HepG2 (cell line): ENCODE data around the gene STK31. TPM values are rescaled to one million over a fixed set of nuclear protein-coding genes. Genes with fewer than 3 reads are reported as not detected.

ENCODE experiments used
- ATAC-seq: fragments of 200-7000 bp; cut with Tn5 transposase; 3 replicates; pipeline ENCODE4 v1.9.1; 2020; ENCODE audit warnings: mild to moderate bottlenecking, moderate library complexity
- BruUV-seq: library from RNA; stranded (reverse); fragments of 400-500 nt; replicated peaks from 2 replicates; lab custom pipeline; 2021; lab: Mats Ljungman, UMichigan
- CTCF ChIA-PET: fragments of 300-600 bp; formaldehyde crosslinking; extraction: SDS; loops from one replicate; lab custom pipeline; 2021; ENCODE audit warnings: low total read pairs, inconsistent platforms, low intra/inter-chr PET ratio; lab: Yijun Ruan, JAX
- POLR2A ChIA-PET: fragments of 350-600 bp; sonication (Branson Sonifier 250); formaldehyde crosslinking; loops from one replicate; lab custom pipeline; 2020; ENCODE audit warnings: antibody characterized with exemption, inconsistent platforms; lab: Yijun Ruan, JAX
- DNase-seq: peaks from one replicate; pipeline ENCODE4 v3.0.0-alpha.2; 2015; ENCODE audit warnings: low spot score
- FAIRE-seq: peaks from 3 replicates; lab custom pipeline; 2011; peaks lifted over from hg19 to GRCh38; lab: Jason Lieb, UNC
- H2AFZ ChIP-seq: one replicate; pipeline ENCODE4 v1.6.1; 2011; ENCODE audit warnings: low read length, inconsistent platforms
- H3K27ac ChIP-seq: fragments of 300-600 bp; 3 replicates; pipeline ENCODE4 v1.8.0; 2011; ENCODE audit warnings: mixed run types, mild to moderate bottlenecking, mixed read lengths, low read length, inconsistent platforms; ENCODE audit not compliant: insufficient read depth; ENCODE audit errors: extremely low read length
- H3K27me3 ChIP-seq, 2 experiments: fragments of 200-600 bp in 1 of 2; 2 replicates in 1 of 2; 3 replicates in 1 of 2; pipeline versions ENCODE4 v1.6.0 to v1.8.0; 2011; ENCODE audit warnings: low read length in 2 of 2, mild to moderate bottlenecking in 2 of 2, moderate library complexity in 2 of 2, inconsistent platforms in 1 of 2; ENCODE audit not compliant: insufficient read depth in 2 of 2, control insufficient read depth in 1 of 2
- H3K36me3 ChIP-seq, 2 experiments: fragments of 200-600 bp in 1 of 2; replicated peaks in 1 of 2; 2 replicates in 1 of 2; 3 replicates in 1 of 2; pipeline versions ENCODE4 v1.5.1 to v1.8.0; 2011; ENCODE audit warnings: low read length in 2 of 2, inconsistent platforms in 1 of 2; ENCODE audit not compliant: insufficient read depth in 2 of 2, control insufficient read depth in 1 of 2
- H3K4me1 ChIP-seq: 2 replicates; pipeline ENCODE4 v1.5.1; 2012; ENCODE audit warnings: low read length, inconsistent platforms; ENCODE audit not compliant: insufficient read depth
- H3K4me2 ChIP-seq: 2 replicates; pipeline ENCODE4 v1.6.0; 2011; ENCODE audit warnings: low read depth, low read length, inconsistent platforms
- H3K4me3 ChIP-seq, 3 experiments: fragments of 200-600 bp in 1 of 3; sonication (generic), shearing (Covaris generic) in 1 of 3; replicated peaks in 1 of 3; 2 replicates each; pipeline ENCODE4 v1.5.1; 2011 to 2016; ENCODE audit warnings: low read length in 3 of 3, inconsistent platforms in 2 of 3, low read depth in 2 of 3, mild to moderate bottlenecking in 2 of 3, control low read depth in 1 of 3, mixed read lengths in 1 of 3; ENCODE audit not compliant: insufficient read depth in 1 of 3
- H3K79me2 ChIP-seq: one replicate; pipeline ENCODE4 v1.6.1; 2011; ENCODE audit warnings: low read length, inconsistent platforms; ENCODE audit not compliant: insufficient read depth
- H3K9ac ChIP-seq: 2 replicates; pipeline ENCODE4 v1.6.0; 2011; ENCODE audit warnings: mild to moderate bottlenecking, low read depth, low read length, inconsistent platforms; ENCODE audit not compliant: insufficient read depth
- H3K9me3 ChIP-seq: 2 replicates; pipeline ENCODE4 v1.5.1; 2012; ENCODE audit warnings: mild to moderate bottlenecking, low read length
- H4K20me1 ChIP-seq: 2 replicates; pipeline ENCODE4 v1.6.0; 2011; ENCODE audit warnings: inconsistent platforms, mild to moderate bottlenecking, low read length, moderate library complexity; ENCODE audit not compliant: insufficient read depth
- AFF4 ChIP-seq: sonication (generic); formaldehyde crosslinking; IDR thresholded peaks from 2 replicates; pipeline ENCODE4 v1.4.0; 2020; ENCODE audit warnings: missing genetic modification reagents
- BRD4 ChIP-seq: sonication (generic); formaldehyde crosslinking; IDR thresholded peaks from 2 replicates; pipeline ENCODE4 v1.4.0; 2020; ENCODE audit warnings: missing genetic modification reagents
- KLF15 ChIP-seq: sonication (generic); formaldehyde crosslinking; IDR thresholded peaks from 2 replicates; pipeline ENCODE4 v1.8.1; 2023; ENCODE audit warnings: borderline replicate concordance, mild to moderate bottlenecking, inconsistent platforms, missing genetic modification reagents, mixed read lengths
- NPAS2 ChIP-seq: sonication (generic); formaldehyde crosslinking; IDR thresholded peaks from 2 replicates; pipeline ENCODE4 v1.8.0; 2022; ENCODE audit warnings: mild to moderate bottlenecking, missing genetic modification reagents, borderline replicate concordance
- SP1 ChIP-seq, 2 experiments: fragments of 450-650 bp in 1 of 2; sonication (generic) in 1 of 2; formaldehyde crosslinking in 1 of 2; IDR thresholded peaks; 2 replicates each; pipeline versions ENCODE4 v1.4.0 to v1.6.1; 2016 to 2020; ENCODE audit warnings: missing genetic modification reagents in 1 of 2
- ZMYM4 ChIP-seq: sonication (generic); formaldehyde crosslinking; IDR thresholded peaks from 2 replicates; pipeline ENCODE4 v1.8.1; 2023; ENCODE audit warnings: mild to moderate bottlenecking, missing genetic modification reagents
- ZNF280B ChIP-seq: sonication (generic); formaldehyde crosslinking; IDR thresholded peaks from 2 replicates; pipeline ENCODE4 v1.5.0; 2020; ENCODE audit warnings: missing genetic modification reagents, mild to moderate bottlenecking, borderline replicate concordance
- ZNF570 ChIP-seq: sonication (generic); formaldehyde crosslinking; IDR thresholded peaks from 2 replicates; pipeline ENCODE4 v1.4.0; 2020; ENCODE audit warnings: mild to moderate bottlenecking, missing genetic modification reagents, borderline replicate concordance
- ZNF816 ChIP-seq: sonication (generic); formaldehyde crosslinking; IDR thresholded peaks from 2 replicates; pipeline ENCODE4 v1.8.0; 2022; ENCODE audit warnings: missing genetic modification reagents, mild to moderate bottlenecking, borderline replicate concordance
- ZSCAN22 ChIP-seq: sonication (generic); formaldehyde crosslinking; IDR thresholded peaks from 2 replicates; pipeline ENCODE4 v1.4.0; 2020; ENCODE audit warnings: mild to moderate bottlenecking, missing genetic modification reagents
- WGBS: methylation state at CpG from one replicate; pipeline ENCODE4 v1.1.6; 2017; ENCODE audit warnings: low lambda C conversion rate; 5-methylcytosine and 5-hydroxymethylcytosine counted together
- in situ Hi-C: cut with HindIII; loops from 2 replicates; pipeline ENCODE4 v1.10.0; 2017; ENCODE audit warnings: low pct_unique_long_range_greater_than_20kb; ENCODE audit not compliant: extremely low pct_ligation_motif_present
- intact Hi-C: fragments of 100-400 bp; cut with micrococcal nuclease; formaldehyde crosslinking; loops from one replicate; pipeline ENCODE4 v1.10.0; 2022; ENCODE audit not compliant: unreplicated experiment
- polyA plus RNA-seq, 8 experiments: library from polyadenylated mRNA; depleted of rRNA in 3 of 8; stranded (reverse) in 7 of 8; unstranded in 1 of 8; fragments of >200 nt; fragmentation: Illumina TruSeq in 4 of 8; extraction: Trizol in 4 of 8; gene quantifications; 2 replicates each; pipeline versions ENCODE4 v1.2.1 to v1.2.3, GENCODE V29; 2011 to 2016; ENCODE audit warnings: low read depth in 4 of 8, missing spikeins in 1 of 8, mixed read lengths in 1 of 8; ENCODE audit not compliant: insufficient read depth in 1 of 8
- total RNA-seq, 5 experiments: library from RNA; depleted of rRNA; stranded (reverse); fragments of >200 nt; fragmentation: Illumina TruSeq; extraction: Trizol; gene quantifications; 2 replicates each; pipeline ENCODE4 v1.2.3, GENCODE V29; 2016; ENCODE audit warnings: low read depth in 1 of 5
- TF ChIP-seq, protein P1 (sequence below): sonication (generic); formaldehyde crosslinking; IDR thresholded peaks from 2 replicates; pipeline ENCODE4 v1.9.0; 2021; ENCODE audit warnings: missing genetic modification reagents, borderline replicate concordance

The STK31 gene
- total and polyA plus RNA-seq, 2 of the 13 experiments (the other 11 are each of a cell fraction or from before 2014, with no cell fraction given), result not detected

DNA sequence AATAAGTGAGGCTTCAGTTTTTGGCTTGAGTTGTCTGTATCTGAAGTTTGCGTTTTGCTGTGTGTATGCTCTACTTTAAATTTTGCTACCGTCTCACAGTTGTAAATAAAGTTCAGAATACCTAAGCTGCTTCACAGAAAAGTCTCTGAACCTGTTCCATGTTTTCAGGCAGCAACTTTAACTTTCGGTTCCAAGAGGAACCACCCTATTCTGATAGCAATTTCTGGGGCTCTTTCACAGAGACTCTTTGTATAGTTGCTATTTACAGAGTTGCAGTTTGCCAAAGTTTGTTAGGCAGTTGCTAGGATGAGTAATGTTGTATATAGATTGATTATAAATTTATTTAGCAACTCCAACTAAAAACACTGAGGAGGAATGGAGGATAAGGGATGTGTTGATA is 24.3 kb upstream of the STK31 start (continued):
- no peak for TF ChIP-seq AFF4 (CRISPR knock-in tag)
- no peak for TF ChIP-seq KLF15
- no peak for TF ChIP-seq NPAS2 (CRISPR knock-in tag)

GRCh38 chr7:23687011-23687410 is 23.0 kb upstream of the STK31 start:
- no peaks in the 10 kb centered on the region for H3K9me3 ChIP-seq
- no peak overlapping the region for H2AFZ ChIP-seq
- DNase-seq (no peak), FAIRE-seq (no peak), ATAC-seq (no peak)
- CTCF ChIA-PET, result no interaction called here
- H3K27ac ChIP-seq, result no peak overlapping the region
- no TSS peak for BruUV-seq
- no peaks in the 10 kb centered on the region for H3K27me3 ChIP-seq
- POLR2A ChIA-PET, result no interaction called here
- in situ Hi-C loops, result no loop called here
- no peaks in the 10 kb centered on the region for H4K20me1 ChIP-seq
- TF ChIP-seq ZSCAN22 (CRISPR knock-in tag) (no peak), ZNF816 (CRISPR knock-in tag) (no peak), ZNF280B (CRISPR knock-in tag) (no peak), ZMYM4 (CRISPR knock-in tag) (no peak), SP1 (IDR thresholded peaks at IDR 0.05) (no peak), SP1 (CRISPR knock-in tag; IDR thresholded peaks at IDR 0.05) (no peak), BRD4 (CRISPR knock-in tag) (no peak), ZNF570 (CRISPR knock-in tag) (no peak)
- TF ChIP-seq, protein P1, sequence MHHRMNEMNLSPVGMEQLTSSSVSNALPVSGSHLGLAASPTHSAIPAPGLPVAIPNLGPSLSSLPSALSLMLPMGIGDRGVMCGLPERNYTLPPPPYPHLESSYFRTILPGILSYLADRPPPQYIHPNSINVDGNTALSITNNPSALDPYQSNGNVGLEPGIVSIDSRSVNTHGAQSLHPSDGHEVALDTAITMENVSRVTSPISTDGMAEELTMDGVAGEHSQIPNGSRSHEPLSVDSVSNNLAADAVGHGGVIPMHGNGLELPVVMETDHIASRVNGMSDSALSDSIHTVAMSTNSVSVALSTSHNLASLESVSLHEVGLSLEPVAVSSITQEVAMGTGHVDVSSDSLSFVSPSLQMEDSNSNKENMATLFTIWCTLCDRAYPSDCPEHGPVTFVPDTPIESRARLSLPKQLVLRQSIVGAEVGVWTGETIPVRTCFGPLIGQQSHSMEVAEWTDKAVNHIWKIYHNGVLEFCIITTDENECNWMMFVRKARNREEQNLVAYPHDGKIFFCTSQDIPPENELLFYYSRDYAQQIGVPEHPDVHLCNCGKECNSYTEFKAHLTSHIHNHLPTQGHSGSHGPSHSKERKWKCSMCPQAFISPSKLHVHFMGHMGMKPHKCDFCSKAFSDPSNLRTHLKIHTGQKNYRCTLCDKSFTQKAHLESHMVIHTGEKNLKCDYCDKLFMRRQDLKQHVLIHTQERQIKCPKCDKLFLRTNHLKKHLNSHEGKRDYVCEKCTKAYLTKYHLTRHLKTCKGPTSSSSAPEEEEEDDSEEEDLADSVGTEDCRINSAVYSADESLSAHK, result no peak
- no peak overlapping the region for H3K4me2 ChIP-seq
- H3K36me3 ChIP-seq, result no peaks in the 10 kb centered on the region
- no peaks in the 10 kb centered on the region for H3K79me2 ChIP-seq
- WGBS, result 54% methylated on average over 2 of the region's 2 CpGs
- no peak overlapping the region for H3K9ac ChIP-seq
- no peaks in the 10 kb centered on the region for H3K4me1 ChIP-seq
- H3K4me3 ChIP-seq, result no peak overlapping the region
- intact Hi-C loops, result no loop called here
